ENCODE data around the gene CREB3L1. TPM values are rescaled to one million over a fixed set of nuclear protein-coding genes. Genes with fewer than 3 reads are reported as not detected.
A peak's percentile ranks its signal among the peaks of the same experiment; 100 is the strongest.

CREB3L1 gene
- total RNA-seq, 3 donors from 2014 or later (not counting 1 experiment from before 2014, with no cell fraction given): not detected

DNA sequence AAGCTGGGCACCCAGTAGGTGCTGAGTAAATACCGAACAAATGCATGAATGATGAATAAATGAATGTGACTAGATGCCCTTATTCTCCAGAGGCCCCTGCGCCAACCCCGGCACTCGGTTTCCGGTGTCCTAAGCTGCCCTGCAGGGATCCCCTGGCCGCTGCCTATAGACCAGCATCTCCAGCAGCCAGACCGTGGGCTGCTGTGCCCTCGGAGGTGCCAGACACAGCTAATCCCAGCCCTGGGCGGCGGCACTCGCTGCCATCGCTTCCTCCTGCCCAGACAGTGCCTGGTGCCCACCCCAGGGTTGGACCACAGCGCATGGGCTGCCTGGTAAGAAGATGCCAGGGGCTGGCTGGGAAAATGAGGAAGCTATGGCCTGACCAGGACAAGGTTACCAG is 15.6 kb downstream of the CREB3L1 start:
- peaks cover 0 to 13% of the 10 kb centered on the region in 2 donors for H3K4me1 Mint-ChIP-seq
- DNase-seq (no peak), ATAC-seq (no peak)
- peaks cover 10 to 15% of the 10 kb centered on the region in 2 donors for H3K27me3 Mint-ChIP-seq (ENCODE audit: low read depth in 2 of 2)
- no peaks in the 10 kb centered on the region for H3K9me3 Mint-ChIP-seq
- TF ChIP-seq, protein P1, sequence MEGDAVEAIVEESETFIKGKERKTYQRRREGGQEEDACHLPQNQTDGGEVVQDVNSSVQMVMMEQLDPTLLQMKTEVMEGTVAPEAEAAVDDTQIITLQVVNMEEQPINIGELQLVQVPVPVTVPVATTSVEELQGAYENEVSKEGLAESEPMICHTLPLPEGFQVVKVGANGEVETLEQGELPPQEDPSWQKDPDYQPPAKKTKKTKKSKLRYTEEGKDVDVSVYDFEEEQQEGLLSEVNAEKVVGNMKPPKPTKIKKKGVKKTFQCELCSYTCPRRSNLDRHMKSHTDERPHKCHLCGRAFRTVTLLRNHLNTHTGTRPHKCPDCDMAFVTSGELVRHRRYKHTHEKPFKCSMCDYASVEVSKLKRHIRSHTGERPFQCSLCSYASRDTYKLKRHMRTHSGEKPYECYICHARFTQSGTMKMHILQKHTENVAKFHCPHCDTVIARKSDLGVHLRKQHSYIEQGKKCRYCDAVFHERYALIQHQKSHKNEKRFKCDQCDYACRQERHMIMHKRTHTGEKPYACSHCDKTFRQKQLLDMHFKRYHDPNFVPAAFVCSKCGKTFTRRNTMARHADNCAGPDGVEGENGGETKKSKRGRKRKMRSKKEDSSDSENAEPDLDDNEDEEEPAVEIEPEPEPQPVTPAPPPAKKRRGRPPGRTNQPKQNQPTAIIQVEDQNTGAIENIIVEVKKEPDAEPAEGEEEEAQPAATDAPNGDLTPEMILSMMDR (IDR thresholded peaks at IDR 0.05): no peak
- no peaks in the 10 kb centered on the region for H3K36me3 Mint-ChIP-seq
- H3K27ac Mint-ChIP-seq: no peak overlapping the region
- Histone ChIP-seq H3K27me3 (ENCODE audit: control insufficient read depth, insufficient read depth, low read length) (peaks cover 15% of the 10 kb centered on the region), H3K4me3 (ENCODE audit: low read length) (no peak overlapping the region), H3K36me3 (ENCODE audit: control insufficient read depth, insufficient read depth, low read length) (no peaks in the 10 kb centered on the region), H3K4me1 (ENCODE audit: control insufficient read depth, insufficient read depth, low read length) (peaks cover 16% of the 10 kb centered on the region), H3K9me3 (ENCODE audit: control insufficient read depth, insufficient read depth, low read length) (no peaks in the 10 kb centered on the region), H3K27ac (ENCODE audit: low read length) (no peak overlapping the region)
- no peak overlapping the region for H3K4me3 Mint-ChIP-seq
- intact Hi-C loops (cut with micrococcal nuclease): no loop called here
- 91% methylated on average over 13 of the region's 13 CpGs for WGBS (ENCODE audit: insufficient coverage)

DNA sequence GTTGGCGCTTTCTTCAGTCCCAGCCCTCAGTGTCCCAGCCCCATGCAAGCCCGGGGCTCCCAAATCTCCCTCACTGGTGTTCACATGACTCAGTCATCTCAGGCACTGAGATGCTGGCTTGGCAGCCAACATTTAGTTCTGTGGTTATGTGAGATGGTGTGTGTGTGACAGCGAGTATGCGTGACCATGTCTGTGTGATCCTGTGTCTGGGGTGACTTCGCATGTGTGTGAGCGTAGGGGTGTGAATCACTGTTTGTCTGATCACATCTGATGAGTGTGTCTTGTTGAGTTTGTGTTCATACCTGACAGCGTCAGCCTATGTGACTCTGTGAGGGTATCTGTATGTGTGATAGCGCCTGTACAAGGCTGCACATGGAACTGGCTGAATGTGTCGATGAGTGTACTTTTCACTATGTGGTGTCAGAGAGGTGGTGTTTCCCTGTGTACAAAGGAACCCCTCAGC is 16.2 kb downstream of the CREB3L1 start:
- Mint-ChIP-seq H3K4me1 (peaks cover 0 to 13% of the 10 kb centered on the region in 2 donors), H3K4me3 (no peak overlapping the region), H3K9me3 (no peaks in the 10 kb centered on the region), H3K36me3 (no peaks in the 10 kb centered on the region), H3K27me3 (ENCODE audit: low read depth in 2 of 2) (peaks cover 10 to 20% of the 10 kb centered on the region in 2 donors), H3K27ac (no peak overlapping the region)
- Histone ChIP-seq H3K27me3 (ENCODE audit: control insufficient read depth, insufficient read depth, low read length) (peaks cover 15% of the 10 kb centered on the region), H3K4me1 (ENCODE audit: control insufficient read depth, insufficient read depth, low read length) (peaks cover 16% of the 10 kb centered on the region), H3K4me3 (ENCODE audit: low read length) (no peak overlapping the region), H3K36me3 (ENCODE audit: control insufficient read depth, insufficient read depth, low read length) (no peaks in the 10 kb centered on the region), H3K9me3 (ENCODE audit: control insufficient read depth, insufficient read depth, low read length) (no peaks in the 10 kb centered on the region), H3K27ac (ENCODE audit: low read length) (no peak overlapping the region)
- ATAC-seq (no peak), DNase-seq (no peak)
- TF ChIP-seq, protein P1 (IDR thresholded peaks at IDR 0.05): no peak
- 93% methylated on average over 9 of the region's 9 CpGs for WGBS (ENCODE audit: insufficient coverage)
- intact Hi-C loops (cut with micrococcal nuclease): no loop called here

DNA sequence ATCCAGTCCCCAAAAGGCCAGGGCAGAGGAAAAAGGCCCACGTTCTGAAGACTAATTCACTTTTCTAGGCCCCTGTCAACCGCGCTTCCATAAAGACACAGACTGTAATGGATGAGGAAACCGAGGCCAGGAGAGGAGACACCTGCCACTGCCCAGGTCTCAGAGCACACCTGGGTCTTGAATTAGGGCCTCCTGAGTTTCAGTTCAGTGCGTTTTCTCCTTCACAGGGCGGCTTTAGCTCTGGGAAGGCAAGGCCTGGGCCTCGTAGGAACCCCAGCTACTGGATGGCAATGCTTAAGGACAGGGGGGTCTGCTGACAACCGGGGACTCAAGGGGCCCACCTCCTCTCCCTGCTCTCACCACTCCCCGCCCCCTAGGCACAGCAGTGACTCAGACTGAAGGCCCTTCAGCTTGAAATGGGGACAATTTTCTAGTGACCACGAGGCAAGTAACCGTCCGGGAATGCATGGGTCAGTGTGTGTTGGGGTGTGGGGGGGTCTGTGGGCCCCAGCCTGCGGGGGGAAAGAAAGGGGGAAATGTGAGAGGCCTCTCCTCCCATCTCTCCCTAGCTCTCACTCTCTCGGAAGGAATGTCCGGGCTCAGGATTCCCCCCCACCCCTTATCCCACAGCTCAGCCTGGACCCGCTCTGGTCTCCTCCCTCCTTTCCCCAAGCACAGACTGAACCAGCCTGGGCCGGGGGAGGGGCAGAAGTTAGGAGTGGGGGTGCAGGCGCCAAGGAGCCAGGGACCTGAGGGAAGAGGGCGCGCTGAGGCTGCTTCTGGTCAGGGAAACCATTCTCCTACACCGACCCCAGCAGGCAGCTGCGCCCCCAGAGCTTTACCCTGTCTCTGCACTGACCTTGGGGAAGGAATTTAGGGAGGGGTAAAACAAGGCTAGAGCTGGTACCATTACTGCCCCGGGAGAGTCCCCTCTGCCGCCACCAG is 17.2 kb downstream of the CREB3L1 start:
- Mint-ChIP-seq H3K9me3 (no peaks in the 10 kb centered on the region), H3K27ac (no peak overlapping the region), H3K4me1 (peaks cover 0 to 13% of the 10 kb centered on the region in 2 donors), H3K4me3 (peak overlapping the region; percentile 60), H3K36me3 (no peaks in the 10 kb centered on the region), H3K27me3 (ENCODE audit: low read depth in 2 of 2) (peaks cover 10 to 23% of the 10 kb centered on the region in 2 donors)
- peaks cover 16% of the 10 kb centered on the region for H3K4me1 ChIP-seq (ENCODE audit: control insufficient read depth, insufficient read depth, low read length)
- intact Hi-C loops (cut with micrococcal nuclease): no loop called here
- H3K27me3 ChIP-seq (ENCODE audit: control insufficient read depth, insufficient read depth, low read length): peaks cover 15% of the 10 kb centered on the region
- no peak overlapping the region for H3K4me3 ChIP-seq (ENCODE audit: low read length)
- no peak for ATAC-seq
- DNase-seq: no peak
- no peak overlapping the region for H3K27ac ChIP-seq (ENCODE audit: low read length)
- TF ChIP-seq, protein P1 (IDR thresholded peaks at IDR 0.05): no peak
- H3K36me3 ChIP-seq (ENCODE audit: control insufficient read depth, insufficient read depth, low read length): no peaks in the 10 kb centered on the region
- no peaks in the 10 kb centered on the region for H3K9me3 ChIP-seq (ENCODE audit: control insufficient read depth, insufficient read depth, low read length)
- WGBS (ENCODE audit: insufficient coverage): 76% methylated on average over 18 of the region's 24 CpGs

Measured in natural killer cell (primary cell).